ACHN (cell line): Measurements from ENCODE around the gene ARID4B.
"Not testable (repeated sequence)": the region's sequence is repeated elsewhere in the genome, so short reads cannot be mapped to it uniquely, and the experiment has no call there.

Source experiments
- DNase-seq: peaks from one replicate; pipeline ENCODE4 v3.0.0-alpha.2; 2015
- in situ Hi-C: cut with HindIII; loops from 2 replicates; pipeline ENCODE4 v1.10.0; 2017; ENCODE audit warnings: low sequenced_read_pairs, low pct_ligation_motif_present, low pct_unique_long_range_greater_than_20kb

Gene ARID4B

GRCh38 chr1:235279694-235280093 is 48.3 kb downstream of the ARID4B start:
- in situ Hi-C loops = no loop called here
- DNase-seq = no peak

DNA sequence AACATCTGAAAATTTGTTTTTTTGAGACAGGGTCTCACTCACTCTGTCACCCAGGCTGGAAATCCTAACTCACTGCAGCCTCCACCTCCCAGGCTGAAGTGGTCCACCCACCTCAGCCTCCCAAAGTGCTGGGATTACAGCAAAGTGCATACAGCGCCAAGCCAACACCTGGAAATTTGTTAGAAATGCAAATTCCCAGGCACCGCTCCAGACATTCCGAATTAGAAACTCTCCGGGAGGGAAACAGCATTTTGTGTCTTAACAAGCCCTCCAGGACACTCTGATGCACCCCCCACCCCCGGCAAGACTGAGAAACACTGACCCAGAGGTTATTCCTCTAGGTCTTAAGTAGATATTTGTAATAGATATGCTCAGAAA is 49.1 kb downstream of the ARID4B start:
- in situ Hi-C loops = no loop called here
- DNase-seq = no peak

DNA sequence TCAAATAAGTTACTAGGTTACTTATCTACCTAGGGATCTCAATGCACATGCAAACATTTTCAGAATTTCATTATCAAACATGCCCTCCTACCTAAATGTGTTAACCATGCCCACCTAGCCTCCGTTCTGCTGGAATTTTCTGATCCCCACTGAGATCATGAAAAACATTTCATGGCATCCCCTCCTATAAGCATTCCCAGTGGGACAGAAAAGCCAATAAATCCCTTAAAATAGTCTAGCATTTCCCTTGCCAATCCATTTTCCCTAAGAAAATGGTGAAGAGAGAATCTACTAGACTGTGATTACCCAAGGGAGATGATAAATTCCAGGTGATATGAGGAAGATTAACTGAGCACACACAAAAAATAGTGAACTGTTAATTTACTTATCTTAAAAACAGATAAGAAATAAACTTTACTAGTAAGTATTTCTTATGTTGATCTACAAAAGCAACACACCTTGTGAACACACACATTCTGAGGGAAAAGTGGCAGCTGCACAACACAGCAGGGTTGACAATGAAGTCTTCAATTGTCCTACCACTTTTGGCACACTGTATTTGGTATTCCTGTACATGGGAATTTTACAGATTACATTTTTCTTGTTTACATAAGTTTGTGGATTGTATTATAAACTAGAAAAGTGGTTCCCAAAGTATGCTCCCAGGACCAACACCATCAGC is 49.6 kb downstream of the ARID4B start:
- in situ Hi-C loops = no loop called here
- no peak for DNase-seq

- no peak for DNase-seq
- in situ Hi-C loops = no loop called here
Observed at GRCh38 chr1:235277709-235278108, 50.3 kb downstream of the ARID4B start.

DNA sequence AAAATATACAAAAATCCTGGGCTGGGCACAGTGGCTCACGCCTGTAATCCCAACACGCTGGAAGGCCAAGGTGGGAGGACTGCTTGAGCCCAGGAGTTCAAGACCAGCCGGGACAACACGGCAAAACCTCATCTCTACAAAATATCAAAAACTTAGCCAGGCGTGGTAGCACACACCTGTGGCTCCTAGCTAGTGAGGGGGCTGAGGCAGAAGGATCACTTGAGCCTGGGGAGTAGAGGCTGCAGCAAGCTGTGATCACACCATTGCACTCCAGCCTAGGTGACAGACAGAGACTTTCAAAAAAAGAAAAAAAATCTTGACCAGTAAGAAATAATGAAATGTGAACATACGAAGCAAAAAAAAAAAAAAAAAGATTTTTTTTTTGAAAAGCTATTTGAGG is 52.1 kb downstream of the ARID4B start:
- DNase-seq = no peak
- in situ Hi-C loops = no loop called here

DNA sequence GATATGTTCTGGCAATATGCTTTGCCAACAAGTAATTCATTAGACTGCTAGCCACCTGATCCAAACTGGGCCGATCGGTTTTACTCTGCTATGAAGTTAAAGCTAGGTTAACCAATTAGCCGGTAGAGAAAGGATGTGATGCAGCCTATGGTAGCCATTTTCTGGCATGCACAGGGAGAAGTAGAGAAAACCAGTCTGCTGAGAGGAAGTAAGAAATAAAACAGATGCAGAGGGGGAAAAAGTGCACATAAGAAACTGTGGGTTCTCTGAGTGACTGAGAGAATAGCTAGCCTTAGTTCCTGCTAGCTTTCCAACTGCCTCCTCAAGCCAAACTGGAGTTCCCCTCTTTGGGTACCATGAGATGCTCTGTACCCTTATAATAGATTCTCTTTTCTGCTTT is 52.8 kb downstream of the ARID4B start:
- DNase-seq = no peak
- in situ Hi-C loops = no loop called here

GRCh38 chr1:235272851-235273250 is 55.1 kb downstream of the ARID4B start:
- in situ Hi-C loops = no loop called here
- DNase-seq = no peak

DNA sequence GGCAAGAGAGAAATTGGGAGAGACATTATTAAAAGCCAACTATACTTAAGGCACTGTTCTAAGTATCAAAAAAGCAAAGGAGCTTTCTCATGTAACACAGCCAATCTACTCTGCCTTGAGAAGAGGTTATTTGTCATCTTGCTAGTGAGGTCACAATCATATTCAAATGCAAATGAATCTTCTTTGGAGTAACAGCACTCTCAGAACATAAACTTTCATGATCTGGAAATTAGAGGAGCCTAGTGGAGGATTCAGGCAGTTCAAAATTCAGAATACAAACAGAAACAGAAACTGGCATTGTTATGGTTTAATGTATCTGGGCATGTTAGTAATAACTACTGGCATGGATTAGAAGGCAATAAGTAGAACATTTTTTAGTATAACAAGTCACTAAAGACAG is 57.4 kb downstream of the ARID4B start:
- no peak for DNase-seq
- in situ Hi-C loops = no loop called here

DNA sequence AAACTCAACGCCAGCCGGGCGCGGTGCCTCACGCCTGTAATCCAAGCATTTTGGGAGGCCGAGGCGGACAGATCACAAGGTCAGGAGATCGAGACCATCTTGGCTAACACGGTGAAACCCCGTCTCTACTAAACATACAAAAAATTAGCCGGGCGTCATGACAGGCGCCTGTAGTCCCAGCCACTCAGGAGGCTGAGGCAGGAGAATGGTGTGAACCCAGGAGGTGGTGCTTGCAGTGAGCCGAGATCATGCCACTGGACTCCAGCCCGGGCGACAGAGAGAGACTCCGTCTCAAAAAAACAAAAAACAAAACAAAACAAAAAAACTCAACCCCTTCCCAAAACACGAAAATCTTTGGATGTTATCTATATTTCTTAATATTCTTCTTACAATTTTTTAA is 58.0 kb downstream of the ARID4B start:
- in situ Hi-C loops, DNase-seq: not testable (repeated sequence)

DNA sequence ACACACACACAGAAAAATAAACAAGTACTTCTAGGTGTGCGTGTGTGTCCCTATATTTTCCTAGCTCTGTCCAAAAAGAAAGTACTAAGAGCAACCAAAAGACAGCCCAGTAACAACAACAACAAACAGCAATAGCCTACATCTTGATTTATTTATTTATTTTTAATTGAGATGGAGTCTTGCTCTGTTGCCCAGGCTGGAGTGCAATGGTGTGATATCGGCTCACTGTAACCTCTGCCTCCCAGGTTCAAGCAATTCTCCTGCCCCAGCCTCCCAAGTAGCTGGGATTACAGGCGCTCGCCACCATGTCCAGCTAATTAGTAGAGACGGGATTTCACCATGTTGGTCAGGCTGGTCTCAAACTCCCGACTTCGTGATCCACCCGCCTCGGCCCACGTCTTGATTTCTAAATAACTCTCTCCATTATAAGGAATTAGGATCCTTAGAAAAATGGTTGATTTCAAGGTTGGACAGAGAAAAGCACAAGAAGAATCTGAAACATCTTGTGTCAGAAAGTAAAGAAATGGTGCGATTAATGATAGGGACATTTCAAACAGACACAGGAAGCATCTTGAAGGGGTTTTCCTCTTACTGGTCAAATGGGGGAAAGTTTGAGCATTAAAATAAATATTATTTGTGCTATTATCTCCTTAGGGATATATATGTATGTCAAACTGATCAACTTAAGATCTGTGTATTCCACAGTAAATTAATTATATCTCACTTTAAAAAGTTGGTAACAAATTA is 59.4 kb downstream of the ARID4B start:
- in situ Hi-C loops = no loop called here
- DNase-seq = no peak

DNA sequence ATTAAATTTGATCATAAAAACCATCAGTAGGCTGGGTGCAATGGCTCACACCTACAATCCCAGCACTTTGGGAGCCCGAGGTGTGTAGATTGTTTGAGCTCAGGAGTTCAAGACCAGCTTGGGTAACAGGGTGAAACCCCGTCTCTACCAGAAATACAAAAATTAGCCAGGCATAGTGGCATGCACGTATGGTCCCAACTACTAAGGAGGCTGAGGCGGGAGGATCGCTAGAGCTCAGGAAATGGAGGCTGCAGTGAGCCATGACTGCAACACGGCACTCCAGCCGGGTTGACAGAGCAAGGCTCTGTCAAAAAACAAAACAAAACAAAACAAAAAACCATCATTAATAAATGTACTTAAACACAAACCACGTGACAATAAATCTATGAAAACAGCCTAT is 61.0 kb downstream of the ARID4B start:
- in situ Hi-C loops = no loop called here
- DNase-seq = no peak

- no peak for DNase-seq
- in situ Hi-C loops = no loop called here
Observed at GRCh38 chr1:235266325-235266724, 61.7 kb downstream of the ARID4B start.

- DNase-seq = no peak
- in situ Hi-C loops = no loop called here
Observed at GRCh38 chr1:235265900-235266299, 62.1 kb downstream of the ARID4B start.

DNA sequence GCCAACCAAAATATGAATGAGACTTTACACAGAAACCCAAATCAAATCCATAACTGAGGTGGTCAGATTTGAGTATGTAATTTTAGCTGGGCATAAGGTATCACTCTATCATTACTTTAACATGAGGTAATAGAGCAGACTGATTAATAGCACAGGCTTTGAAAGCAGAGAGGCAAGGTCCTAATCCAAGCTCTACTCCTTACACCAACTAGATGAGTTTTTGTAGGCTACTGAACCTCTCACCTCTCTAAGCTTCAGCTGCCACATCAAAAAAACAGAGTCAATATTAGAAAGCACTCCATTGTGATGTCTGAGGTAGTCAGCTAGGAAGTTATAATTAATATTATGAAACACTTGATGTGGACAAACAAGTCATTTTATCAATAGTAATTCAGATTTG is 63.7 kb downstream of the ARID4B start:
- DNase-seq = no peak
- in situ Hi-C loops = no loop called here

DNA sequence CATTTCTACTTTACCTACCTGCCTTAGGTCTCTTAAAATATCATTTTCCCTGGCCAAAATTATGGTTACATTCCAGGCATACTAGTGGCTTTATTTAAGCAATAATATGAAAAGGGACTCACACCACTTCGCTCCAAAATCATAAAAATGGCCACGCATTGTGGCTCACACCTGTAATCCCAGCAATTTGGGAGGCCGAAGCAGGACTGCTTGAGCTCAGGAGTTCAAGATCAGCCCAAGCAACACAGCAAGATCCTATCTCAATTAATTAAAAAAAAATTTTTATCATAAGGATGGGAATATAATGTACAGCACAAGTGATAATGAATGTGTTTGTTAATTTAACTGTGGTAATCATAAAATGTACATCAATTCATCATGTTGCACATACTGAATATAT is 65.4 kb downstream of the ARID4B start:
- in situ Hi-C loops = no loop called here
- no peak for DNase-seq

- in situ Hi-C loops = no loop called here
- DNase-seq = no peak
Observed at GRCh38 chr1:235261243-235261642, 66.7 kb downstream of the ARID4B start.

DNA sequence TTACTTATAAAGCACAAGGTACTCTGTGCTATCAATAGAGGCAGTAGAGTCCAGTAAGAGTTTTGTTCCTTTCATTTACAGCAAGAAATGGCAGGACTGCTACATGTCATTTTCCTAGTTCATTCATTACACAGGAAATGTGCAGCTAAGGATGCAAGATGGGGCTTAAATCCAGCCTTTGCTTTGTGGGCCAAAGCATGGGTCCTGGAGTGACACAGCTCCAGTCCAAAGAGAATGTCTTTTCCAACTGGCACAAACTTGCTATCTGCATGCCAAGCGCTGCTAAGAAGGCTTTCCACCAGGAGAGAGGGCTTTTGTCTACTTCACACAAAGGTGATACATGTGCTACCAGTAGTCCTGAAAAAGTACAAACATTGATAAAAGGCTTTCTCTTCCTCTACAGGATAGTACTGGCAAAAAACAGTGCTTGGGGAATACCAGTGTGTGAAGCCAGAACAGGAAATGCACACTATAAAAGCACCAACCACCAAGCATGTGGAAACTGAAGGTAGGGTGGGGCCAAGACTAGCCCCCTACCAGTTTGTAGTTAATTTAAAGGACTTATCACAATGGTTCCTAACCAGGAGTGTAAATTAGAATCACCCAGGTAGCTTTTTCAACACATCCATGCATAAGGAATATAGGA is 68.7 kb downstream of the ARID4B start:
- no peak for DNase-seq
- in situ Hi-C loops = no loop called here

DNA sequence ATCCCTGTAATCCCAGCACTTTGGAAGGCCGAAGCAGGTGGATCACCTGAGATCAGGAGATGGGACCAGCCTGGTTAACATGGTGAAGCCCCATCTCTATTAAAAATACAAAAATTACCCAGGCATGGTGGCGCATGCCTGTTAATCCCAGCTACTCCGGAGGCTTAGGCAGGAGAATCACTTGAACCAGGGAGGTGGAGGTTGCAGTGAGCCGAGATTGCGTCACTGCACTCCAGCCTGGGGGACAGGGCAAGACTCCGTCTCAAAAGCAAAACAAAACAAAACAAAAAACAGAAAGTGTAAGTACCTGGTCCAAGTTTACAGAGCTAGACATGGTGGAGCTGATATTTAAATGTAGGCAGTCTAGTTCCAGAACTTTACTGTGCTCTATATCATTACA is 69.9 kb downstream of the ARID4B start:
- in situ Hi-C loops, DNase-seq: not testable (repeated sequence)

DNA sequence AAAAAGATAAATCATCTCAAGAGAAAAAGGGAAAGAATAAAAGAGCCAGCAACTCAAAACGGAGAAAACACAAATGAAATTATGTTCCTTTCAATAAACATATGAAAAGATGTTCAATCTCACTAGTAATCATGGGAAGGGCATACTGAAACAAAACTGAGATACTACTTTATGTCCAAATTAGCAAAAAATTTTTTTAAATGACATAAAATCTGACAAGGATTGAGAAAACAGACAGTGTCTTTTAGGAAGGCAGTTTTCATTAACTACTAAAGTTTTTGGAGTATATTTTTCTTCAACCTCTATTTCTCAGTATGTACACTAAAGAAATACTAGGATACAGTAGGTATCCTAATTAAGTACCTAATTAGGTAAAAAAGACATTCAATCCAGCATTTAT is 73.3 kb downstream of the ARID4B start:
- no peak for DNase-seq
- in situ Hi-C loops = no loop called here
